Caco-2 (cell line): Measurements from ENCODE around the gene ARHGEF10L. TPM values are rescaled to one million over a fixed set of nuclear protein-coding genes. Genes with fewer than 3 reads are reported as not detected.

ENCODE experiments used
- BruUV-seq: library from RNA; stranded (reverse); fragments of 400-500 nt; replicated peaks from 2 replicates; lab custom pipeline; 2021; lab: Mats Ljungman, UMichigan
- CTCF ChIA-PET: fragments of 300-600 bp; sonication (Branson Sonifier 250); formaldehyde crosslinking; loops from one replicate; lab custom pipeline; 2022; ENCODE audit warnings: antibody characterized with exemption; lab: Charles Lee
- POLR2A ChIA-PET: fragments of 300-600 bp; sonication (Branson Sonifier 250); formaldehyde crosslinking; loops from one replicate; lab custom pipeline; 2022; ENCODE audit warnings: antibody characterized with exemption; lab: Charles Lee
- DNase-seq, 2 experiments: peaks; one replicate each; pipeline versions ENCODE4 v3.0.0 to v3.0.0-alpha.2; 2020 to 2022
- H3K27me3 ChIP-seq: replicated peaks from 2 replicates; pipeline ENCODE4 v1.6.0; 2011; ENCODE audit warnings: low read length; ENCODE audit not compliant: control insufficient read depth, insufficient read depth
- H3K36me3 ChIP-seq: 2 replicates; pipeline ENCODE4 v1.5.1; 2011; ENCODE audit warnings: low read length; ENCODE audit not compliant: control insufficient read depth, insufficient read depth
- H3K4me1 ChIP-seq: fragments of 250-450 bp; sonication (Bioruptor Pico); 2 replicates; pipeline ENCODE4 v1.5.1; 2020; ENCODE audit warnings: mild to moderate bottlenecking
- H3K4me3 ChIP-seq: 2 replicates; pipeline ENCODE4 v1.5.1; 2011; ENCODE audit warnings: low read depth, mild to moderate bottlenecking, control low read depth, low read length
- H3K9me3 ChIP-seq: fragments of 250-450 bp; sonication (Bioruptor Pico); 2 replicates; pipeline ENCODE4 v1.5.1; 2020; ENCODE audit warnings: mild to moderate bottlenecking, moderate library complexity
- H3K27ac Mint-ChIP-seq: one replicate; pipeline ENCODE4 v1.8.0; 2022; ENCODE audit warnings: mixed read lengths; ENCODE audit not compliant: unreplicated experiment
- H3K27me3 Mint-ChIP-seq: one replicate; pipeline ENCODE4 v1.8.0; 2022; ENCODE audit warnings: mixed read lengths; ENCODE audit not compliant: insufficient read depth, unreplicated experiment
- H3K36me3 Mint-ChIP-seq: one replicate; pipeline ENCODE4 v1.8.0; 2022; ENCODE audit warnings: mild to moderate bottlenecking, mixed read lengths; ENCODE audit not compliant: insufficient read depth, unreplicated experiment
- H3K4me1 Mint-ChIP-seq: one replicate; pipeline ENCODE4 v1.8.0; 2022; ENCODE audit warnings: low read depth, mixed read lengths; ENCODE audit not compliant: unreplicated experiment
- H3K4me3 Mint-ChIP-seq: one replicate; pipeline ENCODE4 v1.8.0; 2022; ENCODE audit warnings: mild to moderate bottlenecking, moderate library complexity, mixed read lengths; ENCODE audit not compliant: unreplicated experiment
- H3K9me3 Mint-ChIP-seq: one replicate; pipeline ENCODE4 v1.8.0; 2022; ENCODE audit warnings: mixed read lengths; ENCODE audit not compliant: unreplicated experiment
- CTCF ChIP-seq, 2 experiments: fragments of 200-600 bp in 1 of 2; IDR thresholded peaks; 1 replicate in 1 of 2; 2 replicates in 1 of 2; pipeline versions ENCODE4 v1.5.1 to v1.8.0; 2011 to 2022; ENCODE audit warnings: antibody characterized with exemption in 1 of 2, control low read depth in 1 of 2, inconsistent platforms in 1 of 2, low read depth in 1 of 2, low read length in 1 of 2, mild to moderate bottlenecking in 1 of 2, moderate library complexity in 1 of 2; ENCODE audit not compliant: insufficient read depth in 1 of 2, severe bottlenecking in 1 of 2, unreplicated experiment in 1 of 2
- intact Hi-C: fragments of 100-400 bp; cut with micrococcal nuclease; formaldehyde crosslinking; loops from one replicate; pipeline ENCODE4 v1.10.0; 2022; ENCODE audit not compliant: unreplicated experiment
- total RNA-seq: library from RNA; stranded (reverse); gene quantifications from 2 replicates; pipeline ENCODE4 v1.2.3, GENCODE V29; 2022

The ARHGEF10L gene
- total RNA-seq, 1 experiment from 2014 or later: 31.3 TPM

- no peaks in the 10 kb centered on the region for H3K4me1 Mint-ChIP-seq
- peaks cover 38% of the 10 kb centered on the region for H3K36me3 Mint-ChIP-seq
- H3K4me1 ChIP-seq: 0 out of 2 replicates have a peak, but pooled peaks cover 4% of the 10 kb centered on the region
- no peaks in the 10 kb centered on the region for H3K9me3 ChIP-seq
- H3K4me3 ChIP-seq: no peak overlapping the region
- BruUV-seq: no TSS peak
- CTCF ChIA-PET: no interaction called here
- POLR2A ChIA-PET: no interaction called here
- no peak for TF ChIP-seq CTCF (IDR thresholded peaks at IDR 0.05; ENCODE audit: insufficient read depth in 1 of 2, low read depth in 1 of 2, low read length in 1 of 2, severe bottlenecking in 1 of 2, unreplicated experiment in 1 of 2)
- intact Hi-C loops: no loop called here
- no peak overlapping the region for H3K4me3 Mint-ChIP-seq
- H3K27me3 ChIP-seq: no peaks in the 10 kb centered on the region
- no peak for DNase-seq
- no peaks in the 10 kb centered on the region for H3K27me3 Mint-ChIP-seq
- no peak overlapping the region for H3K27ac Mint-ChIP-seq
- H3K36me3 ChIP-seq: no peaks in the 10 kb centered on the region; the same call in 1 of the 2 replicates
- H3K9me3 Mint-ChIP-seq: no peaks in the 10 kb centered on the region
These were observed 97.1 kb downstream of the ARHGEF10L start for GRCh38 chr1:17636612-17637011.

- no peak for DNase-seq
- ChIA-PET POLR2A (no interaction called here), CTCF (no interaction called here)
- Mint-ChIP-seq H3K9me3 (no peaks in the 10 kb centered on the region), H3K27ac (no peak overlapping the region), H3K36me3 (peaks cover 38% of the 10 kb centered on the region), H3K4me1 (no peaks in the 10 kb centered on the region), H3K27me3 (no peaks in the 10 kb centered on the region), H3K4me3 (no peak overlapping the region)
- Histone ChIP-seq H3K27me3 (no peaks in the 10 kb centered on the region), H3K36me3 (no peaks in the 10 kb centered on the region; the same call in 1 of the 2 replicates), H3K4me1 (0 out of 2 replicates have a peak, but pooled peaks cover 4% of the 10 kb centered on the region), H3K9me3 (no peaks in the 10 kb centered on the region), H3K4me3 (no peak overlapping the region)
- BruUV-seq: no TSS peak
- intact Hi-C loops: no loop called here
- TF ChIP-seq CTCF (IDR thresholded peaks at IDR 0.05; ENCODE audit: insufficient read depth in 1 of 2, low read depth in 1 of 2, low read length in 1 of 2, severe bottlenecking in 1 of 2, unreplicated experiment in 1 of 2): no peak
These were observed 97.6 kb downstream of the ARHGEF10L start for GRCh38 chr1:17637055-17637454.

- H3K9me3 ChIP-seq: no peaks in the 10 kb centered on the region
- H3K27me3 ChIP-seq: no peaks in the 10 kb centered on the region
- no peak for TF ChIP-seq CTCF (IDR thresholded peaks at IDR 0.05; ENCODE audit: insufficient read depth in 1 of 2, low read depth in 1 of 2, low read length in 1 of 2, severe bottlenecking in 1 of 2, unreplicated experiment in 1 of 2)
- BruUV-seq: no TSS peak
- no peak overlapping the region for H3K4me3 ChIP-seq
- H3K4me1 ChIP-seq: 0 out of 2 replicates have a peak, but pooled peaks cover 4% of the 10 kb centered on the region
- no peak for DNase-seq
- Mint-ChIP-seq H3K27ac (no peak overlapping the region), H3K4me1 (no peaks in the 10 kb centered on the region), H3K36me3 (peaks cover 31% of the 10 kb centered on the region), H3K4me3 (no peak overlapping the region), H3K27me3 (no peaks in the 10 kb centered on the region), H3K9me3 (no peaks in the 10 kb centered on the region)
- ChIA-PET POLR2A (no interaction called here), CTCF (no interaction called here)
- no peaks in the 10 kb centered on the region; the same call in 1 of the 2 replicates for H3K36me3 ChIP-seq
- intact Hi-C loops: no loop called here
These were observed 100.3 kb downstream of the ARHGEF10L start for GRCh38 chr1:17639703-17640340.
